Osteoblast (primary cell): ENCODE results near the gene PTPRCAP. TPM values are rescaled to one million over a fixed set of nuclear protein-coding genes. Genes with fewer than 3 reads are reported as not detected.
A peak's percentile ranks its signal among the peaks of the same experiment; 100 is the strongest.

Experiments used
- DNase-seq: peaks from one replicate; pipeline ENCODE4 v3.0.0; 2011; ENCODE audit warnings: low spot score, mixed read lengths; ENCODE audit not compliant: insufficient read length; ENCODE audit errors: missing footprints
- H2AFZ ChIP-seq: 2 replicates; pipeline ENCODE4 v1.6.0; 2011; ENCODE audit warnings: mild to moderate bottlenecking, low read length
- H3K27ac ChIP-seq: 2 replicates; pipeline ENCODE4 v1.5.1; 2011; ENCODE audit warnings: mild to moderate bottlenecking, low read depth, low read length, moderate library complexity
- H3K27me3 ChIP-seq: 2 replicates; pipeline ENCODE4 v1.6.0; 2012; ENCODE audit warnings: mild to moderate bottlenecking, control low read depth, inconsistent platforms, low read length, moderate library complexity; ENCODE audit not compliant: insufficient read depth
- H3K36me3 ChIP-seq: 2 replicates; pipeline ENCODE4 v1.5.1; 2011; ENCODE audit warnings: mild to moderate bottlenecking, low read length, control low read depth, moderate library complexity; ENCODE audit not compliant: insufficient read depth
- H3K4me1 ChIP-seq: 2 replicates; pipeline ENCODE4 v1.5.1; 2011; ENCODE audit warnings: mild to moderate bottlenecking, low read length, control low read depth, moderate library complexity; ENCODE audit not compliant: insufficient read depth
- H3K4me2 ChIP-seq: 2 replicates; pipeline ENCODE4 v1.6.0; 2011; ENCODE audit warnings: mild to moderate bottlenecking, low read length; ENCODE audit not compliant: insufficient read depth
- H3K4me3 ChIP-seq: fragments of 200-600 bp; sonication (generic); 3 replicates; pipeline ENCODE4 v1.5.1; 2012; ENCODE audit warnings: mild to moderate bottlenecking, low read length, inconsistent platforms; ENCODE audit not compliant: insufficient read depth
- H3K79me2 ChIP-seq: 2 replicates; pipeline ENCODE4 v1.6.0; 2012; ENCODE audit warnings: mild to moderate bottlenecking, low read length, control low read depth, inconsistent platforms; ENCODE audit not compliant: insufficient read depth
- H3K9me3 ChIP-seq: 2 replicates; pipeline ENCODE4 v1.5.1; 2011; ENCODE audit warnings: low read depth, low read length, control low read depth
- H4K20me1 ChIP-seq: 2 replicates; pipeline ENCODE4 v1.6.0; 2012; ENCODE audit warnings: mild to moderate bottlenecking, low read length, control low read depth; ENCODE audit not compliant: insufficient read depth
- CTCF ChIP-seq: IDR thresholded peaks from 2 replicates; pipeline ENCODE4 v1.5.1; 2011; ENCODE audit warnings: mild to moderate bottlenecking, low read depth, low read length, moderate library complexity; ENCODE audit errors: extremely low read depth
- total RNA-seq: library from RNA; depleted of rRNA; stranded (reverse); fragments of >200 nt; gene quantifications from 2 replicates; pipeline ENCODE4 v1.2.3, GENCODE V29; 2012

Gene PTPRCAP
- total RNA-seq, 1 donor = 0.36 TPM

- Histone ChIP-seq H3K27ac (no peak overlapping the region), H3K4me3 (no peak overlapping the region), H4K20me1 (no peaks in the 10 kb centered on the region), H3K79me2 (no peaks in the 10 kb centered on the region), H3K4me1 (no peaks in the 10 kb centered on the region), H3K4me2 (no peak overlapping the region), H3K9me3 (no peaks in the 10 kb centered on the region), H3K36me3 (no peaks in the 10 kb centered on the region), H2AFZ (no peak overlapping the region), H3K27me3 (peaks cover 3% of the 10 kb centered on the region)
- DNase-seq = peak; percentile 41
- TF ChIP-seq CTCF = no peak
Measured at GRCh38 chr11:67458266-67458665, 20.8 kb upstream of the PTPRCAP start.

GRCh38 chr11:67457453-67457852 is 20.0 kb upstream of the PTPRCAP start:
- Histone ChIP-seq H3K79me2 (no peaks in the 10 kb centered on the region), H3K4me3 (no peak overlapping the region), H3K4me1 (no peaks in the 10 kb centered on the region), H3K27ac (no peak overlapping the region), H2AFZ (no peak overlapping the region), H3K36me3 (no peaks in the 10 kb centered on the region), H3K4me2 (no peak overlapping the region), H3K27me3 (peaks cover 3% of the 10 kb centered on the region), H3K9me3 (no peaks in the 10 kb centered on the region), H4K20me1 (no peaks in the 10 kb centered on the region)
- peak; percentile 59 for DNase-seq
- no peak for TF ChIP-seq CTCF

- H3K79me2 ChIP-seq = no peaks in the 10 kb centered on the region
- no peak overlapping the region for H3K4me3 ChIP-seq
- H3K27me3 ChIP-seq = peaks cover 2% of the 10 kb centered on the region
- no peak for TF ChIP-seq CTCF
- H3K27ac ChIP-seq = no peak overlapping the region
- no peaks in the 10 kb centered on the region for H3K4me1 ChIP-seq
- H3K9me3 ChIP-seq = no peaks in the 10 kb centered on the region
- no peak overlapping the region for H2AFZ ChIP-seq
- DNase-seq = peak; percentile 69
- H3K4me2 ChIP-seq = no peak overlapping the region
- no peaks in the 10 kb centered on the region for H4K20me1 ChIP-seq
- no peaks in the 10 kb centered on the region for H3K36me3 ChIP-seq
Measured at GRCh38 chr11:67456068-67456705, 18.7 kb upstream of the PTPRCAP start.

GRCh38 chr11:67455054-67455453 is 17.6 kb upstream of the PTPRCAP start, which contains the start of gene CABP4:
CABP4 (plus strand) TSS chr11:67455354; CDS start chr11:67455424, 70 bp downstream.
- no peaks in the 10 kb centered on the region for H3K9me3 ChIP-seq
- no peak for TF ChIP-seq CTCF
- H3K36me3 ChIP-seq = no peaks in the 10 kb centered on the region
- no peak within 1 kb of the TSS for H2AFZ ChIP-seq
- no peak within 1 kb of the TSS for H3K4me2 ChIP-seq
- no peaks in the 10 kb centered on the region for H3K4me1 ChIP-seq
- H3K4me3 ChIP-seq = no peak within 1 kb of the TSS
- peak; percentile 67 for DNase-seq
- no peaks in the 10 kb centered on the region for H4K20me1 ChIP-seq
- no peak within 1 kb of the TSS for H3K27ac ChIP-seq
- H3K27me3 ChIP-seq = no peaks in the 10 kb centered on the region
- no peaks in the 10 kb centered on the region for H3K79me2 ChIP-seq
